Keratinocyte (primary cell): ENCODE measurements around the gene COIL. TPM values are rescaled to one million over a fixed set of nuclear protein-coding genes. Genes with fewer than 3 reads are reported as not detected.

ENCODE experiments used
- DNase-seq: peaks from one replicate; pipeline ENCODE4 v3.0.0-alpha.2; 2011; ENCODE audit warnings: low read depth, missing footprints, low spot score
- FAIRE-seq: peaks from 2 replicates; lab custom pipeline; 2011; peaks lifted over from hg19 to GRCh38; lab: Jason Lieb, UNC
- H2AFZ ChIP-seq: 2 replicates; pipeline ENCODE4 v1.6.0; 2012; ENCODE audit warnings: low read length, control low read depth, inconsistent platforms; ENCODE audit not compliant: control insufficient read depth
- H3K27ac ChIP-seq: 2 replicates; pipeline ENCODE4 v1.5.1; 2011; ENCODE audit warnings: low read length; ENCODE audit not compliant: control insufficient read depth, insufficient read depth
- H3K27me3 ChIP-seq: 3 replicates; pipeline ENCODE4 v1.6.0; 2011; ENCODE audit warnings: low read length; ENCODE audit not compliant: control insufficient read depth, insufficient read depth; ENCODE audit errors: extremely low read depth
- H3K36me3 ChIP-seq, 2 experiments: 2 replicates in 1 of 2; 3 replicates in 1 of 2; pipeline ENCODE4 v1.5.1; 2011; ENCODE audit warnings: low read length in 2 of 2, mild to moderate bottlenecking in 1 of 2; ENCODE audit not compliant: control insufficient read depth in 2 of 2, insufficient read depth in 2 of 2; ENCODE audit errors: extremely low read depth in 1 of 2
- H3K4me1 ChIP-seq: 3 replicates; pipeline ENCODE4 v1.5.1; 2011; ENCODE audit warnings: low read length; ENCODE audit not compliant: control insufficient read depth, insufficient read depth; ENCODE audit errors: extremely low read depth
- H3K4me2 ChIP-seq: 3 replicates; pipeline ENCODE4 v1.6.0; 2011; ENCODE audit warnings: low read depth, low read length; ENCODE audit not compliant: control insufficient read depth, insufficient read depth; ENCODE audit errors: extremely low read depth
- H3K4me3 ChIP-seq, 3 experiments: fragments of 200-600 bp in 1 of 3; sonication (generic) in 1 of 3; 2 replicates in 2 of 3; 3 replicates in 1 of 3; pipeline ENCODE4 v1.5.1; 2011 to 2016; ENCODE audit warnings: low read length in 3 of 3, mild to moderate bottlenecking in 3 of 3, control low read depth in 2 of 3, inconsistent platforms in 1 of 3, low read depth in 1 of 3, mixed read lengths in 1 of 3, mixed run types in 1 of 3, moderate library complexity in 1 of 3; ENCODE audit not compliant: control insufficient read depth in 2 of 3, insufficient read depth in 2 of 3; ENCODE audit errors: extremely low read depth in 1 of 3
- H3K79me2 ChIP-seq: 2 replicates; pipeline ENCODE4 v1.6.0; 2012; ENCODE audit warnings: low read length; ENCODE audit not compliant: control insufficient read depth, insufficient read depth
- H3K9ac ChIP-seq: 3 replicates; pipeline ENCODE4 v1.6.0; 2011; ENCODE audit warnings: low read length; ENCODE audit not compliant: control insufficient read depth, insufficient read depth; ENCODE audit errors: extremely low read depth
- H3K9me1 ChIP-seq: 3 replicates; pipeline ENCODE4 v1.6.0; 2011; ENCODE audit warnings: low read length; ENCODE audit not compliant: control insufficient read depth, insufficient read depth; ENCODE audit errors: extremely low read depth
- H3K9me3 ChIP-seq: 2 replicates; pipeline ENCODE4 v1.5.1; 2012; ENCODE audit warnings: low read depth, low read length; ENCODE audit not compliant: control insufficient read depth
- H4K20me1 ChIP-seq: 3 replicates; pipeline ENCODE4 v1.6.0; 2011; ENCODE audit warnings: low read length; ENCODE audit not compliant: control insufficient read depth, insufficient read depth; ENCODE audit errors: extremely low read depth
- CTCF ChIP-seq, 3 experiments: IDR thresholded peaks in 1 of 3; conservative IDR thresholded peaks in 1 of 3; optimal IDR thresholded peaks in 1 of 3; 2 replicates in 2 of 3; 3 replicates in 1 of 3; pipeline versions ENCODE3 to v1.5.1; 2011; ENCODE audit warnings: low read length in 3 of 3, mild to moderate bottlenecking in 3 of 3, moderate library complexity in 2 of 3, control low read depth in 1 of 3, inconsistent platforms in 1 of 3; ENCODE audit not compliant: insufficient read depth in 2 of 3; ENCODE audit errors: extremely low read depth in 1 of 3
- EZH2 ChIP-seq: IDR thresholded peaks from one replicate; pipeline ENCODE4 v1.6.1; 2012; ENCODE audit warnings: inconsistent platforms, mild to moderate bottlenecking, low read length, moderate library complexity
- dilution Hi-C: fragments of 300-500 bp; cut with MboI; formaldehyde crosslinking; loops from one replicate; pipeline ENCODE4 v1.7.0; 2020; ENCODE audit warnings: low sequenced_read_pairs; ENCODE audit not compliant: extremely low pct_ligation_motif_present
- polyA plus RNA-seq, 5 experiments: library from polyadenylated mRNA; depleted of rRNA in 3 of 5; stranded (reverse) in 3 of 5; stranded (forward) in 1 of 5; unstranded in 1 of 5; fragments of >200 nt; gene quantifications; 1 replicate in 1 of 5; 2 replicates in 3 of 5; 3 replicates in 1 of 5; pipeline versions ENCODE4 v1.2.1 to v1.2.3, GENCODE V29; 2011 to 2012; ENCODE audit warnings: missing spikeins in 2 of 5, low read depth in 1 of 5, low replicate concordance in 1 of 5

The COIL gene
- polyA plus RNA-seq, 1 donor (not counting 4 experiments of a cell fraction or from before 2014, with no cell fraction given) = 11.6 TPM

DNA sequence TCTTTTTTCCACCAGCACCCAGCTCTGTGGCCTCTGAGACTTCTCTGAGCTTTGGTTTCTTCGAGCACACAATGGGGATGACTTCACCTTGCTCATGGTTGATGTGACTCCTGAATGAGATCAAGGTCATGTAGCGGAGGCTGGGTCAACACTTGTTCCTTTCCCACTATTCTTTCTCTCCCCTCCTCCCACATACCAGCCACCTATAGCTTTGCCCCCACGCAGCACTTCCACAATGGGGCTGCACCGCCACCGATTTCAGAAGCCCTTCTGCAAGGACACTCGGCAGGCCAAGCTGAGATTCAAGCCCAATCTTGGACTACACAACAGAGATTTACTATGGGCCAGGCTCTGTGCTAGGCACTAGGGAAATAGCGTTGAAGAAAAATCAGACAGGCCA lies 61.4 kb downstream of the COIL start:
- Histone ChIP-seq H2AFZ (no peak overlapping the region), H3K27me3 (no peaks in the 10 kb centered on the region), H3K9me1 (no peaks in the 10 kb centered on the region), H3K36me3 (peaks cover 50 to 75% of the 10 kb centered on the region in 2 experiments), H3K4me3 (no peak overlapping the region), H4K20me1 (no peaks in the 10 kb centered on the region), H3K27ac (no peak overlapping the region), H3K4me2 (no peak overlapping the region), H3K4me1 (peaks cover 16% of the 10 kb centered on the region), H3K79me2 (peaks cover 25% of the 10 kb centered on the region), H3K9me3 (no peaks in the 10 kb centered on the region), H3K9ac (no peak overlapping the region)
- no peak for FAIRE-seq
- dilution Hi-C loops = no loop called here
- DNase-seq = no peak
- TF ChIP-seq CTCF (optimal IDR thresholded peaks at IDR 0.05 in 1 of 3, IDR thresholded peaks at IDR 0.05 in 1 of 3, conservative IDR thresholded peaks at IDR 0.05 in 1 of 3; ENCODE audit: extremely low read depth in 1 of 3, insufficient read depth in 2 of 3, low read length in 3 of 3) = no peak
- no peak for TF ChIP-seq EZH2

DNA sequence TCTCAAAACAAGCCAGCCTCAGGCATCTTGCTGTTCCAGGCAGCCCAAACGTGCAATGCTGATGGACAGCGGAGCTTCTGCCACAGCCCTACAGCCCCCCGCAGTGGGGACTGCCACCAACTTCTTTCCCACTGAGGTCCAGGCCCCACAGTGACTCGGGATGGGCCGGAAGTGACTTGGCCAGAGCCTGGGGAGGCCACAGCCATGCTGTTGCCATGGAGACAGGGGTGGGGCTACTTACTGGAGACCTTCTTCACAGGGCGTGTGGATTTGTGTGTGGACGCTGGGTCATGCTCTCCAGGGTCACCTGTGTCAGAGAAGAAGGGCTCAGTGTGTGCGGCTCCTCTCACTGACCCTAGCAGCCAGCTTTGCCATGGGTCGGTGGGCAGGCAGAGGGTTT lies 62.0 kb downstream of the COIL start:
- H3K4me2 ChIP-seq = no peak overlapping the region
- H3K36me3 ChIP-seq = peaks cover 48 to 71% of the 10 kb centered on the region in 2 experiments
- no peak overlapping the region for H2AFZ ChIP-seq
- TF ChIP-seq EZH2 (no peak), CTCF (optimal IDR thresholded peaks at IDR 0.05 in 1 of 3, IDR thresholded peaks at IDR 0.05 in 1 of 3, conservative IDR thresholded peaks at IDR 0.05 in 1 of 3; ENCODE audit: extremely low read depth in 1 of 3, insufficient read depth in 2 of 3, low read length in 3 of 3) (no peak)
- peaks cover 25% of the 10 kb centered on the region for H3K79me2 ChIP-seq
- dilution Hi-C loops = no loop called here
- no peaks in the 10 kb centered on the region for H4K20me1 ChIP-seq
- H3K9ac ChIP-seq = no peak overlapping the region
- peaks cover 16% of the 10 kb centered on the region for H3K4me1 ChIP-seq
- H3K9me1 ChIP-seq = no peaks in the 10 kb centered on the region
- DNase-seq (no peak), FAIRE-seq (no peak)
- H3K4me3 ChIP-seq = no peak overlapping the region
- no peak overlapping the region for H3K27ac ChIP-seq
- H3K27me3 ChIP-seq = no peaks in the 10 kb centered on the region
- H3K9me3 ChIP-seq = no peaks in the 10 kb centered on the region
